HCT116 (cell line): ENCODE results near the gene XG. TPM values are rescaled to one million over a fixed set of nuclear protein-coding genes. Genes with fewer than 3 reads are reported as not detected.

ENCODE experiments used
- ATAC-seq: fragments of 200-7000 bp; cut with Tn5 transposase; 2 replicates; pipeline ENCODE4 v1.9.1; 2020; ENCODE audit warnings: mild to moderate bottlenecking, moderate library complexity
- BruUV-seq: library from RNA; stranded (reverse); fragments of 400-500 nt; replicated peaks from 2 replicates; lab custom pipeline; 2021; lab: Mats Ljungman, UMichigan
- CTCF ChIA-PET: fragments of 300-600 bp; sonication (Branson Sonifier 250); formaldehyde crosslinking; loops from one replicate; lab custom pipeline; 2021; ENCODE audit warnings: antibody characterized with exemption; lab: Charles Lee
- POLR2A ChIA-PET: fragments of 300-600, 350-600 bp; sonication (Branson Sonifier 250); formaldehyde crosslinking; loops from one replicate; lab custom pipeline; 2021; ENCODE audit warnings: antibody characterized with exemption; lab: Charles Lee
- RAD21 ChIA-PET, 2 experiments: fragments of 300-600 bp; sonication (Branson Sonifier 250); formaldehyde crosslinking; loops; one replicate each; lab custom pipeline; 2023; ENCODE audit warnings: low total read pairs in 2 of 2; ENCODE audit not compliant: uncharacterized antibody in 2 of 2, unreplicated experiment in 2 of 2, low non-redundant PET in 1 of 2; lab: Charles Lee
- DNase-seq: peaks from one replicate; pipeline ENCODE4 v3.0.0-alpha.2; 2010; ENCODE audit warnings: low read depth, low spot score
- H2AFZ ChIP-seq: fragments of 200-600 bp; shearing (Covaris generic), sonication (generic); 2 replicates; pipeline ENCODE4 v1.6.1; 2017; ENCODE audit warnings: low read depth, mixed run types, mixed read lengths, antibody characterized with exemption, low read length; ENCODE audit not compliant: poor library complexity, severe bottlenecking
- H3K27ac ChIP-seq: 2 replicates; pipeline ENCODE4 v1.5.1; 2012; ENCODE audit warnings: low read depth, low read length
- H3K27me3 ChIP-seq: fragments of 200-600 bp; sonication (generic); 2 replicates; pipeline ENCODE4 v1.6.1; 2016; ENCODE audit warnings: mixed run types, low read length, mixed read lengths; ENCODE audit not compliant: insufficient read depth
- H3K36me3 ChIP-seq, 2 experiments: fragments of 200-500 bp in 1 of 2; fragments of 200-600 bp in 1 of 2; sonication (Bioruptor generic) in 1 of 2; sonication (generic) in 1 of 2; 2 replicates each; pipeline versions ENCODE4 v1.5.1 to v1.6.1; 2014 to 2016; ENCODE audit warnings: low read length in 2 of 2, inconsistent platforms in 1 of 2, mixed read lengths in 1 of 2, mixed run types in 1 of 2; ENCODE audit not compliant: insufficient read depth in 2 of 2, control insufficient read depth in 1 of 2
- H3K4me1 ChIP-seq, 2 experiments: fragments of 200-600 bp in 1 of 2; sonication (generic) in 1 of 2; 2 replicates each; pipeline versions ENCODE4 v1.5.1 to v1.6.1; 2012 to 2017; ENCODE audit warnings: low read length in 2 of 2, inconsistent platforms in 1 of 2, mild to moderate bottlenecking in 1 of 2, mixed read lengths in 1 of 2, mixed run types in 1 of 2, moderate library complexity in 1 of 2; ENCODE audit not compliant: insufficient read depth in 2 of 2, control insufficient read depth in 1 of 2
- H3K4me2 ChIP-seq: fragments of 200-600 bp; sonication (generic); 2 replicates; pipeline ENCODE4 v1.6.1; 2017; ENCODE audit warnings: mixed run types, low read length, mixed read lengths
- H3K4me3 ChIP-seq, 2 experiments: fragments of 200-600 bp in 1 of 2; sonication (generic) in 1 of 2; replicated peaks in 1 of 2; 2 replicates each; pipeline ENCODE4 v1.5.1; 2011 to 2016; ENCODE audit warnings: low read length in 2 of 2, control low read depth in 1 of 2, low read depth in 1 of 2, mild to moderate bottlenecking in 1 of 2, mixed read lengths in 1 of 2, mixed run types in 1 of 2
- H3K79me2 ChIP-seq: fragments of 200-600 bp; sonication (generic); 2 replicates; pipeline ENCODE4 v1.6.1; 2017; ENCODE audit warnings: mild to moderate bottlenecking, mixed run types, low read length, moderate library complexity, mixed read lengths; ENCODE audit not compliant: insufficient read depth
- H3K9ac ChIP-seq: fragments of 200-600 bp; sonication (generic); 2 replicates; pipeline ENCODE4 v1.6.1; 2016; ENCODE audit warnings: low read length, mixed read lengths
- H3K9me2 ChIP-seq: fragments of 200-600 bp; sonication (generic), shearing (Covaris generic); 2 replicates; pipeline ENCODE4 v1.6.1; 2017; ENCODE audit warnings: mixed run types, mild to moderate bottlenecking, moderate library complexity; ENCODE audit not compliant: insufficient read depth
- H3K9me3 ChIP-seq, 2 experiments: fragments of 200-500 bp in 1 of 2; fragments of 200-600 bp in 1 of 2; sonication (Bioruptor generic) in 1 of 2; sonication (generic) in 1 of 2; 2 replicates each; pipeline ENCODE4 v1.6.1; 2014 to 2017; ENCODE audit warnings: low read length in 2 of 2, mixed read lengths in 2 of 2, inconsistent platforms in 1 of 2, low read depth in 1 of 2, mild to moderate bottlenecking in 1 of 2, mixed run types in 1 of 2, moderate library complexity in 1 of 2; ENCODE audit not compliant: control insufficient read depth in 1 of 2, insufficient read depth in 1 of 2
- H4K20me1 ChIP-seq: fragments of 200-600 bp; sonication (generic), shearing (Covaris generic); 2 replicates; pipeline ENCODE4 v1.6.1; 2017; ENCODE audit warnings: mixed run types, mild to moderate bottlenecking, moderate library complexity; ENCODE audit not compliant: insufficient read depth
- CBX3 ChIP-seq: IDR thresholded peaks from 2 replicates; pipeline ENCODE4 v1.6.1; 2012; ENCODE audit warnings: low read depth
- CTCF ChIP-seq, 3 experiments: fragments of 200-600 bp in 1 of 3; sonication (generic) in 1 of 3; IDR thresholded peaks in 2 of 3; conservative IDR thresholded peaks in 1 of 3; 2 replicates each; pipeline ENCODE4 v1.5.1; 2012 to 2017; ENCODE audit warnings: low read depth in 2 of 3, low read length in 2 of 3, antibody characterized with exemption in 1 of 3, borderline replicate concordance in 1 of 3, control low read depth in 1 of 3, mild to moderate bottlenecking in 1 of 3, mixed read lengths in 1 of 3, mixed run types in 1 of 3, moderate library complexity in 1 of 3; ENCODE audit not compliant: insufficient read depth in 1 of 3
- EGR1 ChIP-seq: IDR thresholded peaks from 2 replicates; pipeline ENCODE4 v1.6.1; 2012; ENCODE audit warnings: low read depth
- EZH2 ChIP-seq: fragments of 200-600 bp; sonication (generic); IDR thresholded peaks from 2 replicates; pipeline ENCODE4 v1.6.1; 2017; ENCODE audit warnings: antibody characterized with exemption, mixed run types
- EZH2phosphoT487 ChIP-seq: fragments of 200-600 bp; IDR thresholded peaks from 2 replicates; pipeline ENCODE4 v1.6.1; 2018; ENCODE audit warnings: antibody characterized with exemption, borderline replicate concordance
- FOSL1 ChIP-seq: IDR thresholded peaks from 2 replicates; pipeline ENCODE4 v1.6.1; 2012; ENCODE audit warnings: low read depth
- POLR2A ChIP-seq: IDR thresholded peaks from 2 replicates; pipeline ENCODE4 v1.7.0; 2011; ENCODE audit warnings: borderline replicate concordance; ENCODE audit not compliant: insufficient read depth, insufficient read length; ENCODE audit errors: extremely low read depth
- SP1 ChIP-seq: IDR thresholded peaks from 2 replicates; pipeline ENCODE4 v1.6.1; 2012; ENCODE audit warnings: low read depth
- ZBTB33 ChIP-seq: IDR thresholded peaks from 2 replicates; pipeline ENCODE4 v1.6.1; 2011; ENCODE audit warnings: mild to moderate bottlenecking, low read length, moderate library complexity; ENCODE audit not compliant: insufficient replicate concordance; ENCODE audit errors: extremely low read depth
- ZNF274 ChIP-seq: fragments of 200-500 bp; sonication (Bioruptor generic); IDR thresholded peaks from 2 replicates; pipeline ENCODE4 v1.6.1; 2014; ENCODE audit warnings: mild to moderate bottlenecking, low read depth, low read length, inconsistent platforms
- intact Hi-C: fragments of 100-400 bp; cut with micrococcal nuclease; formaldehyde crosslinking; loops from 2 replicates; pipeline ENCODE4 v1.10.0; 2022
- total RNA-seq: library from RNA; stranded (reverse); gene quantifications from one replicate; pipeline ENCODE4 v1.2.1, GENCODE V29; 2021; ENCODE audit not compliant: unreplicated experiment
- TF ChIP-seq, protein P1 (sequence below): IDR thresholded peaks from 2 replicates; pipeline ENCODE4 v1.6.1; 2012

The XG gene
- total RNA-seq, 1 experiment from 2014 or later = not detected

- Histone ChIP-seq H3K4me3 (no peak overlapping the region), H3K27ac (no peak overlapping the region), H3K27me3 (no peaks in the 10 kb centered on the region), H3K9me2 (no peaks in the 10 kb centered on the region), H3K4me2 (no peak overlapping the region), H3K9me3 (no peaks in the 10 kb centered on the region), H3K36me3 (no peaks in the 10 kb centered on the region), H2AFZ (no peak overlapping the region), H3K4me1 (no peaks in the 10 kb centered on the region), H3K9ac (no peak overlapping the region), H3K79me2 (no peaks in the 10 kb centered on the region), H4K20me1 (no peaks in the 10 kb centered on the region)
- DNase-seq (no peak), ATAC-seq (no peak)
- no TSS peak for BruUV-seq
- ChIA-PET POLR2A (no interaction called here), RAD21 (no interaction called here), CTCF (no interaction called here)
- intact Hi-C loops = no loop called here
- TF ChIP-seq CTCF (IDR thresholded peaks at IDR 0.05 in 2 of 3, conservative IDR thresholded peaks at IDR 0.05 in 1 of 3; ENCODE audit: borderline replicate concordance in 1 of 3, insufficient read depth in 1 of 3, low read depth in 2 of 3, low read length in 2 of 3) (no peak), EZH2phosphoT487 (no peak), SP1 (no peak), ZBTB33 (no peak), ZNF274 (no peak), FOSL1 (no peak), EGR1 (no peak), POLR2A (no peak), EZH2 (no peak), CBX3 (no peak)
- TF ChIP-seq, protein P1, sequence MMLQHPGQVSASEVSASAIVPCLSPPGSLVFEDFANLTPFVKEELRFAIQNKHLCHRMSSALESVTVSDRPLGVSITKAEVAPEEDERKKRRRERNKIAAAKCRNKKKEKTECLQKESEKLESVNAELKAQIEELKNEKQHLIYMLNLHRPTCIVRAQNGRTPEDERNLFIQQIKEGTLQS = no peak
These were observed 30.9 kb downstream of the XG start for GRCh38 chrX:2782778-2783177.
